Measurements from ENCODE around the gene HOXB4.

GRCh38 chr17:48601207-48601538, 23.0 kb upstream of the HOXB4 start:
- TF ChIP-seq RCOR1 (IDR thresholded peaks at IDR 0.05; ENCODE audit: insufficient replicate concordance, low read length) (no peak), CTCF (conservative IDR thresholded peaks at IDR 0.05; ENCODE audit: low read depth, low read length) (no peak), MAFK (IDR thresholded peaks at IDR 0.05; ENCODE audit: low read depth, low read length) (no peak), RAD21 (IDR thresholded peaks at IDR 0.05; ENCODE audit: low read length) (no peak), POLR2A (IDR thresholded peaks at IDR 0.05; ENCODE audit: low read depth, low read length) (no peak), MAZ (IDR thresholded peaks at IDR 0.05; ENCODE audit: borderline replicate concordance, low read depth, low read length) (no peak), SMC3 (IDR thresholded peaks at IDR 0.05; ENCODE audit: low read depth, low read length) (no peak), BHLHE40 (IDR thresholded peaks at IDR 0.05; ENCODE audit: low read depth, low read length) (no peak), RFX5 (IDR thresholded peaks at IDR 0.05; ENCODE audit: low read depth, low read length) (no peak), USF2 (IDR thresholded peaks at IDR 0.05; ENCODE audit: low read depth, low read length) (no peak)
- TF ChIP-seq, protein P1, sequence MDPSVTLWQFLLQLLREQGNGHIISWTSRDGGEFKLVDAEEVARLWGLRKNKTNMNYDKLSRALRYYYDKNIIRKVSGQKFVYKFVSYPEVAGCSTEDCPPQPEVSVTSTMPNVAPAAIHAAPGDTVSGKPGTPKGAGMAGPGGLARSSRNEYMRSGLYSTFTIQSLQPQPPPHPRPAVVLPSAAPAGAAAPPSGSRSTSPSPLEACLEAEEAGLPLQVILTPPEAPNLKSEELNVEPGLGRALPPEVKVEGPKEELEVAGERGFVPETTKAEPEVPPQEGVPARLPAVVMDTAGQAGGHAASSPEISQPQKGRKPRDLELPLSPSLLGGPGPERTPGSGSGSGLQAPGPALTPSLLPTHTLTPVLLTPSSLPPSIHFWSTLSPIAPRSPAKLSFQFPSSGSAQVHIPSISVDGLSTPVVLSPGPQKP (IDR thresholded peaks at IDR 0.05; ENCODE audit: borderline replicate concordance, low read depth, low read length) = no peak
